ENCODE results near the gene DLGAP4. TPM values are rescaled to one million over a fixed set of nuclear protein-coding genes. Genes with fewer than 3 reads are reported as not detected.
A peak's percentile ranks its signal among the peaks of the same experiment; 100 is the strongest.
"Not testable (repeated sequence)": the region's sequence is repeated elsewhere in the genome, so short reads cannot be mapped to it uniquely, and the experiment has no call there.

DLGAP4 gene
- total and polyA plus RNA-seq, 9 of the 15 experiments (the other 6 are each of a cell fraction or from before 2014, with no cell fraction given), result 0.31 to 34.1 (median 4.5) TPM

DNA sequence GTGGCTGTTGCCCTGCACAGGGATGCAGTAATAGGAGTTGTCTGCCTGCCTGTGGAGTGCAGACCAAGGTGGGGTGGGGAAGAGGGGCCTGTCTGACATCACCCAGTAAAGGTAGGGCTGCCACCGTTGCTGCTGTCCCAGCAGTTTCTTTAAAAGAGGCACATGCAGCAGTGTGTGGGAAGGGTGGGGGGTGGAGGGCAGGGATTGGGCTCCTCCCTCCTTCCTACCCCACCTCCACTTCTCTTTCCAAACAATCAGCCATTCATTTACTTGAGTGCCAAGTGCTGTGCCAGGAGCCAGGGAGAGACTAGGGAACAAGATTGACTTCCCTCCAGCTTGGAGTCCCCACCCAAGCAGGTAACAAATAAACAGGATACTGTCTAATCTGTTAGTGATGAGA lies 168.4 kb downstream of the DLGAP4 start (continued):
- TF ChIP-seq ZBTB8A (IDR thresholded peaks at IDR 0.05; ENCODE audit: partially characterized antibody) (no peak), MBD2 (IDR thresholded peaks at IDR 0.05; ENCODE audit: borderline replicate concordance, low read depth) (no peak), SIRT6 (IDR thresholded peaks at IDR 0.05; ENCODE audit: low read depth, low read length) (no peak)

DNA sequence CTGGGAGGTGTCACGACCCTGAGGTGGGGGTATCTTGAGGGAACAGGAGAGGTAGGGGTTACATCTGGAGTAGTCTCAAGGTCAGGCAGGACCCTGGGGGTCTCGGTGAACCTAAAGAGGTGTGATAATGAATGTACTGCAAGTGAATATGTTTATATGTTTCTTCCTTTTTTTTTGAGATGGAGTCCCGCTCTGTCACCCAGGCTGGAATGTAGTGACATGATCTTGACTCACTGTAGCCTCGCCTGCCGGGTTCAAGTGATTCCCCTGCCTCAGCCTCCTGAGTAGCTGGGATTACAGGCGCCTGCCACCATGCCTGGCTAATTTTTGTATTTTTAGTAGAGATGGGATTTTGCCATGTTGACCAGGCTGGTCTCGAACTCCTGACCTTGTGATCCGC lies 168.9 kb downstream of the DLGAP4 start:
- H4K20me1 ChIP-seq (replicated peaks; ENCODE audit: control insufficient read depth, insufficient read depth, low read length); H3K27ac ChIP-seq (ENCODE audit: extremely low read depth, low read depth, low read length); H3K27me3 ChIP-seq (ENCODE audit: control insufficient read depth in 2 of 2, insufficient read depth in 2 of 2, low read length in 2 of 2); BruUV-seq (replicated peaks); H3K36me3 ChIP-seq (ENCODE audit: control insufficient read depth, insufficient read depth, low read length); DNase-seq (ENCODE audit: extremely low read depth in 1 of 4, low spot score in 3 of 4); H3K9ac ChIP-seq (ENCODE audit: insufficient read depth in 1 of 2, low read depth in 2 of 2, low read length in 2 of 2); intact Hi-C loops (cut with micrococcal nuclease); FAIRE-seq; H3K4me2 ChIP-seq (ENCODE audit: insufficient read depth, low read length); CTCF ChIA-PET (ENCODE audit: low intra/inter-chr PET ratio); H2AFZ ChIP-seq (ENCODE audit: low read depth, low read length); POLR2A ChIA-PET; H3K4me3 ChIP-seq; H3K9me1 ChIP-seq (ENCODE audit: control insufficient read depth, insufficient read depth, low read length); H3K9me3 ChIP-seq (replicated peaks; ENCODE audit: control insufficient read depth, insufficient read depth, low read depth, low read length); ATAC-seq; in situ Hi-C loops (cut with MboI): not testable (repeated sequence)
- Histone ChIP-seq H3K79me2 (ENCODE audit: control insufficient read depth, insufficient read depth, low read length) (peaks cover 23% of the 10 kb centered on the region), H3K4me1 (replicated peaks in 1 of 2; ENCODE audit: control insufficient read depth in 2 of 2, insufficient read depth in 2 of 2, low read length in 2 of 2) (peaks cover 11 to 16% of the 10 kb centered on the region in 2 experiments)
- 77% methylated on average over 8 of the region's 8 CpGs for WGBS (ENCODE audit: insufficient coverage, low coverage, missing lambda C conversion rate)

DNA sequence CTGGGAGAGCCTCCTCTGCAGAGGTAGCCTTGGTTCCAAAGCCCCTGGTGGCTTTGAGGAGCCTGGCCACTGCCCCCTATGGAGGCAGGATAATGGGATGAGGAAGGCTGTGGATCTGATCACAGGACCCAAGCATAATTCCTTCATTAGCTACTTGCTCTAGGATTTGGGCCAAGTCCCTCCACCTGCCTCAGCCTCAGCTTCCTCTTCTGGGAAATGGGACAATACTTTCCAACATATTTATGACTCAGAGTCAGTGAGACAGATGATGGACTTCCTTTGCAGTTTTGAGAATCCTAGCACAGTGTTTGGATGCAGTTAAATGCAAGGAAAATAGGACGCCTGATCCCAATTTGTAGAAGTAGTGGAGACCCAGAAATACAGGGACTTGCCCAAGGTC lies 171.3 kb downstream of the DLGAP4 start:
- H3K9me1 ChIP-seq (ENCODE audit: control insufficient read depth, insufficient read depth, low read length), result peaks cover 3% of the 10 kb centered on the region
- in situ Hi-C loops (cut with MboI) (no loop called here), intact Hi-C loops (cut with micrococcal nuclease) (no loop called here)
- WGBS (ENCODE audit: insufficient coverage, low coverage, missing lambda C conversion rate), result 100% methylated on average over 1 of the region's 1 CpG
- H3K4me3 ChIP-seq, result no peak overlapping the region
- FAIRE-seq, result no peak
- H3K27ac ChIP-seq (ENCODE audit: extremely low read depth, low read depth, low read length), result no peak overlapping the region
- H3K4me1 ChIP-seq (replicated peaks in 1 of 2; ENCODE audit: control insufficient read depth in 2 of 2, insufficient read depth in 2 of 2, low read length in 2 of 2), result peaks cover 5 to 7% of the 10 kb centered on the region in 2 experiments
- TF ChIP-seq RBM25 (IDR thresholded peaks at IDR 0.05; ENCODE audit: low read depth, low read length, severe bottlenecking) (peak; percentile 45), RFX1 (IDR thresholded peaks at IDR 0.05) (no peak)
- ATAC-seq, result no peak
- H2AFZ ChIP-seq (ENCODE audit: low read depth, low read length), result no peak overlapping the region
- no peak overlapping the region for H3K9ac ChIP-seq (ENCODE audit: insufficient read depth in 1 of 2, low read depth in 2 of 2, low read length in 2 of 2)
- no TSS peak for BruUV-seq (replicated peaks)
- H3K4me2 ChIP-seq (ENCODE audit: insufficient read depth, low read length), result no peak overlapping the region
- no peaks in the 10 kb centered on the region for H3K27me3 ChIP-seq (ENCODE audit: control insufficient read depth in 2 of 2, insufficient read depth in 2 of 2, low read length in 2 of 2)
- H3K36me3 ChIP-seq (ENCODE audit: control insufficient read depth, insufficient read depth, low read length), result no peaks in the 10 kb centered on the region
- ChIA-PET POLR2A (interaction anchor here (0.5 to 0.9 kb wide), 4 partner anchors 15 to 198 kb away, joined by 3 to 4 read pairs (median 3); no protein-coding TSS in a partner anchor), CTCF (ENCODE audit: low intra/inter-chr PET ratio) (no interaction called here)
- peaks cover 13% of the 10 kb centered on the region for H3K79me2 ChIP-seq (ENCODE audit: control insufficient read depth, insufficient read depth, low read length)
- DNase-seq (ENCODE audit: extremely low read depth in 1 of 4, low spot score in 3 of 4), result no peak
- peaks cover 7% of the 10 kb centered on the region for H4K20me1 ChIP-seq (replicated peaks; ENCODE audit: control insufficient read depth, insufficient read depth, low read length)
- no peaks in the 10 kb centered on the region for H3K9me3 ChIP-seq (replicated peaks; ENCODE audit: control insufficient read depth, insufficient read depth, low read depth, low read length)

Data from K562 (cell line).